GM21526 (cell line): ENCODE data around the gene OR4D10.
"Not testable (repeated sequence)": the region's sequence is repeated elsewhere in the genome, so short reads cannot be mapped to it uniquely, and the experiment has no call there.

Experiments used
- ATAC-seq: cut with Tn5 transposase; IDR thresholded peaks from one replicate; pipeline ENCODE4 v1.9.1; 2021; ENCODE audit warnings: moderate library complexity; ENCODE audit not compliant: unreplicated experiment, low FRiP score

Gene OR4D10

GRCh38 chr11:59473015-59473414 is at the start of gene OR4D10:
TSS of gene OR4D10 (plus strand) at chr11:59473315. CDS start at chr11:59477430, 4,115 bp downstream.
- ATAC-seq: no peak

DNA sequence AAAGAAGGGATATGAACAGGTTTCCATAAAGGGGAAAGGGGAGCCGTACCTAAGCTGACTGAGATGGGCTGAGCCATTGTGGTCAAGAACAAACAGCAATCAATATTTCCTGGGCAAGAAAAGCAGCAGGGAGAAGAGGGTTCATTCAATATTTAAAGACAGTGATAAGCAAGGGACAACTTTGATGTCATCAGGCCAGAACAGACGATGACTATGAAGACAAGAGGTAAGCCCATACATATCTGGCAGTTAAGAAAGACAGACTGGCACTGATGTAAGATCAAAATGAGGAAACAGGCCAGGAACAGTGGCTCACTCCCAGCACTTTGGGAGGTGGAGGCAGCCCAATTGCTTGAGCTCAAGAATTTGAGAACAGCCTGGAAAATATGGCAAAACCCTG is 49.3 kb upstream of the OR4D10 start:
- no peak for ATAC-seq

- no peak for ATAC-seq
These were observed 48.0 kb upstream of the OR4D10 start for GRCh38 chr11:59425131-59425530.

- ATAC-seq: no peak
These were observed 46.6 kb upstream of the OR4D10 start, which contains the start of gene OR5A2 for GRCh38 chr11:59426361-59427067. TSS of gene OR5A2 (minus strand) at chr11:59426413. CDS start at chr11:59422953, 3,460 bp downstream.

DNA sequence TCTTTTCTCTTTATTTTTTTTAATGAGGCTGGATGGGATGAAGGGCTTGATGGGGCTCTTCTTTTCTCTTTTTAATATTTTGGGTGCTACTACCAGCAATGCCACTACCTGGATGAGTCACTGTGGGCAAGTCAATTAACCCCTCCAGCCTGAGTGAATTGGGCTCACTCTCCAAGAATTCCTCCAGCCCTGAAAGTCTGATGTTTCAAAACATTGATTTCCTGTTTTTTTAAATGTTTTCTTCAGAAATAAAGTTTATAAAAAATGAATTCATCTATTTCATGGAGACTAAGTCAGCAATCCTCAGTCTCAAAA is 46.1 kb upstream of the OR4D10 start:
- no peak for ATAC-seq

GRCh38 chr11:59429924-59430516 is 43.1 kb upstream of the OR4D10 start:
- peak; percentile 85 for ATAC-seq

- no peak for ATAC-seq
These were observed 36.9 kb upstream of the OR4D10 start, which contains the start of gene OR5A1 for GRCh38 chr11:59436169-59436568. TSS of gene OR5A1 (plus strand) at chr11:59436469. CDS start at chr11:59443169, 6,700 bp downstream.

DNA sequence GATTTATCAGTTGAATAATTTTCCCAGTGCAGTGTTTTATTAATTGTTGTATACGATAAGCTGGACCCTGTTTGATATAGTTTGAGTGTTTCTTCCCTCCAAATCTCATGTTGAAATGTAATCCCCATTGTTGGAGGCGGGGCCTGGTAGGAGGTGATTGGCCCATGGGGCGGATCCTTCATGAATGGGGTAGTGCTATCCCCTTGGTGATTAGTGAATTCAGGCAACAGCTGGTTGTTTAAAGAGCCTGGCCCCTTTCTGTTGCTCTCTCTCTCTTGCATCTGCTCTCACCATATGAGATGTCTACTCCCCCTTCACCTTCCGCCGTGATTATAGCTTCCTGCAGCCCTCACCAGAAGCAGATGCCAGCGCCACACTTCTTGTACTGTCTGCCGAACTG is 35.3 kb upstream of the OR4D10 start:
- ATAC-seq: no peak

DNA sequence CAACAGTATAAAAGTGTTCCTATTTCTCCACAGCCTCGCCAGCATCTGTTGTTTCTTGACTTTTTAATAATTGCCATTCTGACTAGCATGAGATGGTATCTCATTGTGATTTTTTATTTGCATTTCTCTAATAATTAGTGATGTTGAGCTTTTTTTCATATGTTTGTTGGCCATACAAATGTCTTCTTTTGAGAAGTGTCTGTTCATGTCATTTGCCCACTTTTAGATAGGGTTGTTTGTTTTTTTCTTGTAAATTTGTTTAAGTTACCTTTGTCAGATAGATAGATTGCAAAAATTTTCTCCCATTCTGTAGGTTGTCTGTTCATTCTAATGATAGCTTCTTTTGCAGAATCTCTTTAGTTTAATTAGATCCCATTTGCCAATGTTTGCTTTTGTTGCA is 27.5 kb upstream of the OR4D10 start:
- ATAC-seq: not testable (repeated sequence)

- no peak for ATAC-seq
These were observed 24.6 kb upstream of the OR4D10 start for GRCh38 chr11:59448484-59448883.

DNA sequence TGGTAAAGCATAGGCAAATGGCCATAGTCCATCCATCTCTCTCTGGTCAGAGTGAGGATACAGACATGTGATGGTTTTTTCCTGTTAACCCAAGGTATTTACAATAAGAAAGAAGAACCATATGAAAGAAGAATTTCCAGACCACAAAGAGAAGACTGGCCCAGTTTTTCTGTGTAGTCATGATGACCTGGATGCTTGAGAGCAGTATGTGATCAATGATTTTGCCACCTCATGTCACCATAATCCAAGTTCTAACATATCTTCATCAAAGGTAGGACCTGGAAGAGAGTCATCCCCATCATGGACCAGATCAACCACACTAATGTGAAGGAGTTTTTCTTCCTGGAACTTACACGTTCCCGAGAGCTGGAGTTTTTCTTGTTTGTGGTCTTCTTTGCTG is 16.5 kb upstream of the OR4D10 start, which contains the start of gene OR4D6:
Gene OR4D6, plus strand, starts transcription at position 301 of the 400 bp plus-strand sequence. Its CDS starts 0 bp downstream, at position 301.
- no peak for ATAC-seq

GRCh38 chr11:59459916-59460315 is 13.2 kb upstream of the OR4D10 start:
- ATAC-seq: no peak

DNA sequence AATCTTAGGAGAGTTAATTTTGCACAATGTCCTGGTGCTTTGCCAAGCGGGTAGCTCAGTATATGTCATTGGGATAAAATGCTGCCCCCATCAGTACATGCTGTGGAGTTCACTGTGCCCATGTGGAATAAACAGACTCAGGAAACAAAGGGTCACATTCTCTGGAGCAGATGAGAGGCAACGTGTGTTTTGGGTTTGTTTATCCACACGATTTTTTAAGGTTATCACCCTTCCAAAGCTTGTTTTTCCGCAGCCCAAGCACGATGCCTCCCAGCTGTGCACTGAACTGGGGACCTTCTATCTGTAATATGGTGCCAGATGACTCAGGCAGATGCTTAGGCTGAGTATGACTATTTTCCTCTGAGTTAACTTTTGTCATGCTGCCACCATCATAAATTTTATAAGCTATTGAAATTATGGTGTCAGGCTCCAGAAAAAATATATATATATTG is 9.9 kb upstream of the OR4D10 start:
- no peak for ATAC-seq

- no peak for ATAC-seq
These were observed 2.1 kb downstream of the OR4D10 start for GRCh38 chr11:59475176-59475575.

DNA sequence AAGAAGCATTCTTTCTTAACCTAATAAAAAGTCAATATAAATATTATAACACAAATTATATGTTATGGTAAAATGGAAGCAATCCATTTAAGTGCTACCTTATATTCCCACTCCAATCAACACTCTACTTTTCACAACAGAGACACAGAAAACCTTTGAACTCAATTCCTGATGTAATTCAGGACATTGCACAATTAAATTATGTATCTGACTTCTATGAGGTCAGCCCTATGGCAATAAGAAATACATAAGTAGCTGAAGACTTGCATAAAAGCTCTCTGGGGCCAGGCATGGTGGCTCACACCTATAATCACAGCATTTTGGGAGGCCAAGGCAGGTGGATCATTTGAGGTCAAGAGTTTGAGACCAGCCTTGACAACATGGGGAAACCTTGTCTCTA is 6.8 kb downstream of the OR4D10 start:
- no peak for ATAC-seq

DNA sequence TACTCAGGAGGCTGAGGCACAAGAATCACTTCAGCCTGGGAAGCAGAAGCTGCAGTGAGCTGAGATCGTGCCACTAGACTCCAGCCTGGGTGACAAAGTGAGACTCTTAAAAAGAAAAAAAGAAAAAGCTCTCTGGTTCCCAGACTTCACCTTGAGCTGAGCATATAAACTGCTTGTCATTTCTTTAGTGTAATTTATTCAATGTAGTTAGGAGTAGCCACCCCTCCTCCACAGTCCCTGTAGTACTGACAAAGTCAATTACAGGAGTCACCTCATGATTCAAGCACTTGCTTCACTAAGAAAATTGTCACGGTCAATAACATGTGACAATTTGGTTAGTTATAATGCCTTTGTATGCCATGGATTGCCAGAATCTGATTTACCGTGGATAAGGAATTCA is 7.2 kb downstream of the OR4D10 start:
- ATAC-seq: no peak

DNA sequence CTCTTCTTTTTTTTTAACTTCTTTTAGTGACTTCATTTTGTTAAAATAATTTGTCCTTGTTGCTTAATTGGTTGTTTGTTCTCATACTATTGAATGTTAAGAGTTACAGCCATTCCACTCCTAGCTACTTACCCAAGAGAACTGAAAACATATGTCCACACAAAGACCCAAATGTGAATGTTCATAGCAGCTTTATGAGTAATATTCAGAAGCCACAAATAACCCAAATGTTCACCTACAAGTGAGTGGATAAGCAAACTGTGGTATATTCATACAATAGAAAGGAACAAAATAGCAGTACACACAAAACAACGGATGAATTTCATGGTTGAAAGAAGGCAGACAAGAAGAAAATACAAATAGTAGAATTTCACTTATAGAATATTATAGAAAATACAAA is 28.8 kb downstream of the OR4D10 start:
- no peak for ATAC-seq

- no peak for ATAC-seq
These were observed 30.2 kb downstream of the OR4D10 start, which contains the start of gene OR4D11 for GRCh38 chr11:59503276-59503675. TSS of gene OR4D11 (plus strand) at chr11:59503576. CDS start at chr11:59503576, 0 bp downstream.

DNA sequence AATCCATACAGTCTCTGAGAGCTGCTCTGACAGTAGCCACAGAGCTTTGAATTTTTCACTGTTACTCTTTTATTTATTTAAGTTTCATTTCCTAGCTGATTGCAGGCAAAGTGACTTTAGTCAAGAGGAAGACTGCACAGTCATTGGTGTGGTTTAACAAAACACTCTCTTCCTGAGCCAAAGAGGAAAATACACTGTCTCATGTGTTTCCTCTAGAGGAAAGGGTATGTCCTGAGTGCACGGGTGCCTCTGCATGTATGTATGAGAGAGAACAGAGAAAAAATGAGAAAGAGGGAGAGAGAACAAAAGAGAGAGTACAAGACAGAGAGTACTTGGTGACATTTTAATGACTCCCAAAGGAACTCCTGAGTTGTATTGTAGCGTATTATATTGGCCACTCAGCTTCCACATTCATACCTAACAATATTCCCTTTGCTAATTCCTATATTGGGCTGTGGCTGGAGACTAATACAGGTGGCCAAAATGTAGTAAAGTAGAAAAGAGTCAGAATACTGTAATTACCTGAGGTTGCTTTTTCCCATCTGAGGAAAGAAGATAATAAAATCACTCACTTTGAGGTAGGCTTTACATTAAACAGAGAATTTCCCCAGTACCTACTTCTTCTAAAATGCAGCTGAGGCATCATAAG is 38.0 kb downstream of the OR4D10 start, which contains the start of gene OR4D9:
Gene OR4D9, plus strand, starts transcription at position 599 of the 649 bp plus-strand sequence. CDS start 3,374 bp downstream, outside the sequence.
- no peak for ATAC-seq

- no peak for ATAC-seq
These were observed 38.6 kb downstream of the OR4D10 start for GRCh38 chr11:59511675-59512074.

GRCh38 chr11:59520139-59520538 is 47.0 kb downstream of the OR4D10 start:
- ATAC-seq: not testable (repeated sequence)
